Ascending aorta (tissue), 2 donors: Measurements from ENCODE around the gene VWDE. TPM values are rescaled to one million over a fixed set of nuclear protein-coding genes. Genes with fewer than 3 reads are reported as not detected.

ENCODE experiments used
- DNase-seq, 2 donors: peaks; one replicate each; pipeline ENCODE4 v3.0.0-alpha.2; 2019; ENCODE audit warnings: low spot score in 2 of 2
- H3K27ac ChIP-seq, 2 donors: fragments of 200-600 bp; sonication (generic); one replicate each; pipeline ENCODE4 v1.5.1; 2016 to 2017; ENCODE audit warnings: mild to moderate bottlenecking in 1 of 2
- H3K27me3 ChIP-seq: fragments of 200-600 bp; sonication (generic); one replicate; pipeline ENCODE4 v1.5.1; 2017
- H3K36me3 ChIP-seq, 2 donors: fragments of 200-600 bp; sonication (generic); one replicate each; pipeline ENCODE4 v1.5.1; 2016
- H3K4me1 ChIP-seq, 2 donors: fragments of 200-600 bp; sonication (generic); one replicate each; pipeline ENCODE4 v1.5.1; 2016 to 2017; ENCODE audit warnings: mild to moderate bottlenecking in 1 of 2
- H3K4me3 ChIP-seq, 2 donors: fragments of 200-600 bp; sonication (generic); one replicate each; pipeline ENCODE4 v1.5.1; 2016 to 2017; ENCODE audit warnings: mild to moderate bottlenecking in 1 of 2
- H3K9me3 ChIP-seq, 2 donors: fragments of 200-600 bp; sonication (generic); one replicate each; pipeline ENCODE4 v1.5.1; 2016
- CTCF ChIP-seq, 3 experiments: fragments of 200-600 bp in 2 of 3; fragments of 450-650 bp in 1 of 3; sonication (generic) in 2 of 3; IDR thresholded peaks; one replicate each; pipeline ENCODE4 v1.5.1; 2016 to 2019; ENCODE audit warnings: antibody characterized with exemption in 3 of 3, mild to moderate bottlenecking in 1 of 3, moderate library complexity in 1 of 3
- intact Hi-C: fragments of 100-400 bp; cut with DNase I; formaldehyde crosslinking; loops from one replicate; pipeline ENCODE4 v1.15.1; 2023
- total RNA-seq: library from RNA; depleted of rRNA; stranded (reverse); fragments of >200 nt; gene quantifications from one replicate; pipeline ENCODE4 v1.1.0, GENCODE V29; 2016

Gene VWDE
- total RNA-seq, 1 donor from 2014 or later = not detected

GRCh38 chr7:12423355-12423996 is 19.8 kb upstream of the VWDE start:
- Histone ChIP-seq H3K4me3 (no peak overlapping the region), H3K27ac (no peak overlapping the region), H3K27me3 (no peaks in the 10 kb centered on the region), H3K36me3 (no peaks in the 10 kb centered on the region), H3K4me1 (no peaks in the 10 kb centered on the region), H3K9me3 (no peaks in the 10 kb centered on the region)
- no peak for DNase-seq
- no peak for TF ChIP-seq CTCF (IDR thresholded peaks at IDR 0.05)
- intact Hi-C loops = no loop called here

- Histone ChIP-seq H3K36me3 (no peaks in the 10 kb centered on the region), H3K4me1 (no peaks in the 10 kb centered on the region), H3K9me3 (no peaks in the 10 kb centered on the region), H3K27ac (no peak overlapping the region), H3K4me3 (no peak overlapping the region), H3K27me3 (no peaks in the 10 kb centered on the region)
- no peak for TF ChIP-seq CTCF (IDR thresholded peaks at IDR 0.05)
- DNase-seq = no peak
- intact Hi-C loops = no loop called here
Measured at GRCh38 chr7:12422554-12423320, 19.1 kb upstream of the VWDE start.

GRCh38 chr7:12418452-12418851 is 14.8 kb upstream of the VWDE start:
- Histone ChIP-seq H3K4me1 (no peaks in the 10 kb centered on the region), H3K27ac (no peak overlapping the region), H3K9me3 (no peaks in the 10 kb centered on the region), H3K4me3 (no peak overlapping the region), H3K27me3 (no peaks in the 10 kb centered on the region), H3K36me3 (no peaks in the 10 kb centered on the region)
- intact Hi-C loops = no loop called here
- TF ChIP-seq CTCF (IDR thresholded peaks at IDR 0.05) = no peak
- DNase-seq = no peak

- peaks cover 0 to 5% of the 10 kb centered on the region in 2 donors for H3K9me3 ChIP-seq
- TF ChIP-seq CTCF (IDR thresholded peaks at IDR 0.05) = no peak
- H3K4me1 ChIP-seq = no peaks in the 10 kb centered on the region
- H3K4me3 ChIP-seq = no peak overlapping the region
- no peak overlapping the region for H3K27ac ChIP-seq
- no peak for DNase-seq
- intact Hi-C loops = no loop called here
- H3K36me3 ChIP-seq = no peaks in the 10 kb centered on the region
- no peaks in the 10 kb centered on the region for H3K27me3 ChIP-seq
Measured at GRCh38 chr7:12415072-12415471, 11.4 kb upstream of the VWDE start.

GRCh38 chr7:12412407-12412806 is 8.7 kb upstream of the VWDE start:
- TF ChIP-seq CTCF (IDR thresholded peaks at IDR 0.05) = no peak
- DNase-seq = no peak
- Histone ChIP-seq H3K27ac (no peak overlapping the region), H3K4me1 (no peaks in the 10 kb centered on the region), H3K9me3 (peaks cover 0 to 5% of the 10 kb centered on the region in 2 donors), H3K36me3 (no peaks in the 10 kb centered on the region), H3K27me3 (no peaks in the 10 kb centered on the region), H3K4me3 (no peak overlapping the region)
- intact Hi-C loops = no loop called here
